Ishikawa (cell line): ENCODE results near the gene TMEM53.

Source experiments
- CEBPB ChIP-seq: IDR thresholded peaks from 2 replicates; pipeline ENCODE4 v1.6.1; 2012
- CREB1 ChIP-seq: IDR thresholded peaks from 2 replicates; pipeline ENCODE4 v1.6.1; 2012; ENCODE audit warnings: low read depth
- EGR1 ChIP-seq: IDR thresholded peaks from 2 replicates; pipeline ENCODE4 v1.6.1; 2012
- EP300 ChIP-seq: IDR thresholded peaks from 2 replicates; pipeline ENCODE4 v1.6.1; 2012; ENCODE audit warnings: borderline replicate concordance
- FOXM1 ChIP-seq: IDR thresholded peaks from 2 replicates; pipeline ENCODE4 v1.6.1; 2012; ENCODE audit warnings: low read depth, borderline replicate concordance
- MAX ChIP-seq: IDR thresholded peaks from 2 replicates; pipeline ENCODE4 v1.6.1; 2012
- NFIC ChIP-seq: IDR thresholded peaks from 2 replicates; pipeline ENCODE4 v1.6.1; 2012
- RAD21 ChIP-seq: IDR thresholded peaks from 2 replicates; pipeline ENCODE4 v1.6.1; 2012; ENCODE audit warnings: low read depth
- REST ChIP-seq: IDR thresholded peaks from 2 replicates; pipeline ENCODE4 v1.6.1; 2012; ENCODE audit warnings: low read depth, mild to moderate bottlenecking
- TAF1 ChIP-seq: IDR thresholded peaks from 2 replicates; pipeline ENCODE4 v1.6.1; 2012; ENCODE audit warnings: low read depth, mild to moderate bottlenecking
- TCF12 ChIP-seq: IDR thresholded peaks from 2 replicates; pipeline ENCODE4 v1.6.1; 2012; ENCODE audit warnings: low read depth
- TEAD4 ChIP-seq: IDR thresholded peaks from 2 replicates; pipeline ENCODE4 v1.6.1; 2012
- USF1 ChIP-seq: IDR thresholded peaks from 2 replicates; pipeline ENCODE4 v1.6.1; 2012
- YY1 ChIP-seq: IDR thresholded peaks from 2 replicates; pipeline ENCODE4 v1.6.1; 2012; ENCODE audit warnings: low read depth
- ZBTB7A ChIP-seq: IDR thresholded peaks from 2 replicates; pipeline ENCODE4 v1.6.1; 2012; ENCODE audit warnings: low read depth

Gene TMEM53

GRCh38 chr1:44693159-44693558 is 18.9 kb upstream of the TMEM53 start:
- no peak for TF ChIP-seq FOXM1
- TF ChIP-seq RAD21: no peak
- TF ChIP-seq TEAD4: no peak
- no peak for TF ChIP-seq EP300
- TF ChIP-seq REST: no peak
- no peak for TF ChIP-seq ZBTB7A

- no peak for TF ChIP-seq TAF1
- TF ChIP-seq TEAD4: no peak
- TF ChIP-seq EGR1: no peak
- no peak for TF ChIP-seq CEBPB
- TF ChIP-seq YY1: no peak
- TF ChIP-seq RAD21: no peak
Observed at GRCh38 chr1:44689447-44689765, 15.1 kb upstream of the TMEM53 start.

- TF ChIP-seq CREB1 (no peak), RAD21 (no peak), YY1 (no peak), EGR1 (no peak), USF1 (no peak), TAF1 (no peak), EP300 (no peak), NFIC (no peak), MAX (no peak), CEBPB (no peak), ZBTB7A (no peak), TEAD4 (no peak), TCF12 (no peak)
Observed at GRCh38 chr1:44688760-44689446, 14.6 kb upstream of the TMEM53 start.

GRCh38 chr1:44685881-44686280 is 11.6 kb upstream of the TMEM53 start:
- TF ChIP-seq MAX: no peak
- no peak for TF ChIP-seq REST
- TF ChIP-seq EGR1: no peak
- no peak for TF ChIP-seq YY1
- no peak for TF ChIP-seq CREB1
- no peak for TF ChIP-seq FOXM1
- no peak for TF ChIP-seq CEBPB
- no peak for TF ChIP-seq RAD21
- no peak for TF ChIP-seq USF1
- TF ChIP-seq TEAD4: no peak
- TF ChIP-seq NFIC: no peak
- TF ChIP-seq EP300: no peak

- no peak for TF ChIP-seq USF1
- TF ChIP-seq FOXM1: no peak
- no peak for TF ChIP-seq REST
- TF ChIP-seq TEAD4: no peak
- no peak for TF ChIP-seq EGR1
- no peak for TF ChIP-seq RAD21
- TF ChIP-seq CEBPB: no peak
- no peak for TF ChIP-seq YY1
- TF ChIP-seq NFIC: no peak
- TF ChIP-seq CREB1: no peak
- TF ChIP-seq MAX: no peak
- TF ChIP-seq TCF12: no peak
- TF ChIP-seq ZBTB7A: no peak
- no peak for TF ChIP-seq EP300
- TF ChIP-seq TAF1: no peak
Observed at GRCh38 chr1:44685218-44685617, 10.9 kb upstream of the TMEM53 start.
